ENCODE measurements around the gene C19orf67.
A peak's percentile ranks its signal among the peaks of the same experiment; 100 is the strongest.
"Not testable (repeated sequence)": the region's sequence is repeated elsewhere in the genome, so short reads cannot be mapped to it uniquely, and the experiment has no call there.

Gene C19orf67

DNA sequence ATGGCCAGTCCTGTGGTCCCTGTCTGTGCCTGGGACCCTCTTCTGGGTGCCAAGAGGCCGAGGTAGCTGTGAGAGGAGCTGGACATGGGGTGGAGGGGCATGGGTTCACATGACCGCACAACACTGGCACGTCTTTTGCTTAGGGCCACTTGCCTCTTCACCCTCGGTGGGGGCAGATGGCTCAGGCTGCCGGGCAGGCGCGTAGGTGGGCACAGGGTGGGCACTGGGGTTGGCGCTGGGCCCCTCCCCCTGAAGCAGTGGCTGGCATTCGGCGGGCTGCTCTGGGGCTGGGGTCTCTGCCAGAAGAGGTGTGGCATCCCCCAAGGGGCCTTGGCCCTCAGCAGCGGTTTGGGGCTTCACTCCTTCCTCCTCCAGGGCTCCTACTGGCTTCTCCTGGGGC is 32.1 kb downstream of the C19orf67 start:
- TF ChIP-seq, protein P1, sequence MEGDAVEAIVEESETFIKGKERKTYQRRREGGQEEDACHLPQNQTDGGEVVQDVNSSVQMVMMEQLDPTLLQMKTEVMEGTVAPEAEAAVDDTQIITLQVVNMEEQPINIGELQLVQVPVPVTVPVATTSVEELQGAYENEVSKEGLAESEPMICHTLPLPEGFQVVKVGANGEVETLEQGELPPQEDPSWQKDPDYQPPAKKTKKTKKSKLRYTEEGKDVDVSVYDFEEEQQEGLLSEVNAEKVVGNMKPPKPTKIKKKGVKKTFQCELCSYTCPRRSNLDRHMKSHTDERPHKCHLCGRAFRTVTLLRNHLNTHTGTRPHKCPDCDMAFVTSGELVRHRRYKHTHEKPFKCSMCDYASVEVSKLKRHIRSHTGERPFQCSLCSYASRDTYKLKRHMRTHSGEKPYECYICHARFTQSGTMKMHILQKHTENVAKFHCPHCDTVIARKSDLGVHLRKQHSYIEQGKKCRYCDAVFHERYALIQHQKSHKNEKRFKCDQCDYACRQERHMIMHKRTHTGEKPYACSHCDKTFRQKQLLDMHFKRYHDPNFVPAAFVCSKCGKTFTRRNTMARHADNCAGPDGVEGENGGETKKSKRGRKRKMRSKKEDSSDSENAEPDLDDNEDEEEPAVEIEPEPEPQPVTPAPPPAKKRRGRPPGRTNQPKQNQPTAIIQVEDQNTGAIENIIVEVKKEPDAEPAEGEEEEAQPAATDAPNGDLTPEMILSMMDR (IDR thresholded peaks at IDR 0.05; ENCODE audit: control insufficient read depth, insufficient read depth, low read depth, low read length, missing control alignments): no peak
- H3K4me3 ChIP-seq (ENCODE audit: control insufficient read depth, low read depth, low read length): no peak overlapping the region
- DNase-seq (ENCODE audit: low read depth): no peak

DNA sequence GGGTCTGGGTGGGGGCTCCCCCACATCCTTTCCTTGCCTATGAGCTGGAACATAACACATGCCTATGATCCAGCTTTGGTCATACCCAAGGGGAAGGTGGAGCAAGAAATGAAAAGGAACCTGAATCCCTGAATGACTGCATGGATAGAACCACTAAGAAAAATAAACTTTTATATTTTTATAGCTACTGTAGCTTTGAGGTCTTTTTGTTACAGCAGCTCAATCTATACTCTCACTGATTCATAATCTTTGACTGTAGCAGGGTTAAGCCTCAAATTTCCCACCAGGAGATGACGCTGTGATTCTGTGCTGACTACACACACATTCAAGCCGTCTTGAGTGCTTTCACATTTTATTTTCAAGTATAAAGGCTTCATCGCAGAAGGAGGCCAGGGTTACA is 32.6 kb downstream of the C19orf67 start:
- H3K4me3 ChIP-seq (ENCODE audit: control insufficient read depth, low read depth, low read length): no peak overlapping the region
- TF ChIP-seq, protein P1 (IDR thresholded peaks at IDR 0.05; ENCODE audit: control insufficient read depth, insufficient read depth, low read depth, low read length, missing control alignments): no peak
- no peak for DNase-seq (ENCODE audit: low read depth)

DNA sequence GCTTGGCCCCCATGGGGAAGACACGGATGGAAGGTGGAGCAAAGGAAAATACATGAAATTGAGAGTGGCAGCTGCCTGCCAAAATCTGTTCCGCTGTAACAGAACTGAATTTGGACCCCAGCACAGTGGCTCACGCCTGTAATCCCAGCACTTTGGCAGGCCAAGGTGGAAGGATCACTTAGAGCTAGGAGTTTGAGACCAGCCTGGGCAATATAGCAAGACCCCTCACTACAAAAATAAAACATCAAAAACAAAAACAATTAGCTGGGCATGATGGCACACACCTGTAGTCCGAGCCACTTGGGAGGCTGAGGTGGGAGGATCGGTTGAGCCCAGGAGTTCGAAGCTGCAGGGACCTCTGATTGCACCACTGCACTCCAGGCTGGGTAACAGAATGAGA is 33.1 kb downstream of the C19orf67 start:
- TF ChIP-seq, protein P1 (IDR thresholded peaks at IDR 0.05; ENCODE audit: control insufficient read depth, insufficient read depth, low read depth, low read length, missing control alignments): no peak
- no peak overlapping the region for H3K4me3 ChIP-seq (ENCODE audit: control insufficient read depth, low read depth, low read length)
- DNase-seq (ENCODE audit: low read depth): no peak

DNA sequence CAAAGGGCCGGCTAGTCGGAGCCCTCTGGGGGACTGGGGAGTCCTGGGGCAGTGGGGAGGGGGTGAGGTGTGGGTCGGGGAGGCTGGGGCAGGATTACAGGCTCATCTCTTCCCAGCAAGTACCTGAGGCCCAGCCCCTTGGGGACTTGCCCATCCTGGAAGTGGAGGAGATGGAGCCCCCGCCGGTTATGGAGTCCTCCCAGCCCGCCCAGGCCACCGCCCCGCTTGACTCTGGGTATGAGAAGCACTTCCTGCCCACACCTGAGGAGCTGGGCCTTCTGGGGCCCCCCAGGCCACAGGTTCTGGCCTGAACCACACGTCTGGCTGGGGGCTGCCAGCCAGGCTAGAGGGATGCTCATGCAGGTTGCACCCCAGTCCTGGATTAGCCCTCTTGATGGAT is 33.6 kb downstream of the C19orf67 start:
- DNase-seq (ENCODE audit: low read depth): no peak
- H3K4me3 ChIP-seq (ENCODE audit: control insufficient read depth, low read depth, low read length): no peak overlapping the region
- TF ChIP-seq, protein P1 (IDR thresholded peaks at IDR 0.05; ENCODE audit: control insufficient read depth, insufficient read depth, low read depth, low read length, missing control alignments): no peak

DNA sequence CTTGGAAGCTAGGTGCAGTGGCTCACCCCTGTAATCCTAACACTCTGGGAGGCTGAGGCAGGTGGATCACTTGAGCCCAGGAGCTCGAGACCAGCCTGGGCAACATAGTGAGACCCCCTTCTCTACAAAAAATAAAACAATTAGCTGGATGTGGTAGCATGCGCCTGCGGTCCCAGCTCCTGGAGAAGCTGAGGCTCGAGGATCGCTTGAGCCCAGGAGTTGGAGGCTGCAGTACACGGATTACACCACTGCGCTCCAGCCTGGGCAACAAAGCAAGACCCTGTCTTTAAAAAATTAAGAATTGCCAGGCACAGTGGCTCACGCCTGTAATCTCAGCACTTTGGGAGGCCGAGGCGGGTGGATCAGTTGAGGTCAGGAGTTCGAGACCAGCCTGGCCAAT is 34.6 kb downstream of the C19orf67 start:
- not testable (repeated sequence) for DNase-seq (ENCODE audit: low read depth); H3K4me3 ChIP-seq (ENCODE audit: control insufficient read depth, low read depth, low read length)

DNA sequence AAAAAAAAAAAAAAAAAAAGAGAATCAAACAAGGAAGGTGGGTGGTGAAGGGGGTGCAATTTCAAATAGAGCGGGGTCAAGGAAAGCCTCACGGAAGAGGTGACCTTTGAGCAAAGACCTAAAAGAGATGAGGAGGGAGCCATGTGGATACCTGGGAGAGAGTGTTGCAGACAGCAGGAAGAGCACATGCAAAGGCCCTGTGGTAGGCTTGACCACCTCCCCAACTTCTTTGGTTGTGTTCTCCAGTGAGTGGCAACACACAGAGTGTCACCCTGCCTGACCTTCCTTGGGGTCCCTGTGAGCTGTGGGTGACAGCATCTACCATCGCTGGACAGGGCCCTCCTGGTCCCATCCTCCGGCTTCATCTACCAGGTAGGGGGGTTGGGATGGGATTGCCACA is 35.1 kb downstream of the C19orf67 start:
- no peak for DNase-seq (ENCODE audit: low read depth)
- no peak overlapping the region for H3K4me3 ChIP-seq (ENCODE audit: control insufficient read depth, low read depth, low read length)
- TF ChIP-seq, protein P1 (IDR thresholded peaks at IDR 0.05; ENCODE audit: control insufficient read depth, insufficient read depth, low read depth, low read length, missing control alignments): no peak

DNA sequence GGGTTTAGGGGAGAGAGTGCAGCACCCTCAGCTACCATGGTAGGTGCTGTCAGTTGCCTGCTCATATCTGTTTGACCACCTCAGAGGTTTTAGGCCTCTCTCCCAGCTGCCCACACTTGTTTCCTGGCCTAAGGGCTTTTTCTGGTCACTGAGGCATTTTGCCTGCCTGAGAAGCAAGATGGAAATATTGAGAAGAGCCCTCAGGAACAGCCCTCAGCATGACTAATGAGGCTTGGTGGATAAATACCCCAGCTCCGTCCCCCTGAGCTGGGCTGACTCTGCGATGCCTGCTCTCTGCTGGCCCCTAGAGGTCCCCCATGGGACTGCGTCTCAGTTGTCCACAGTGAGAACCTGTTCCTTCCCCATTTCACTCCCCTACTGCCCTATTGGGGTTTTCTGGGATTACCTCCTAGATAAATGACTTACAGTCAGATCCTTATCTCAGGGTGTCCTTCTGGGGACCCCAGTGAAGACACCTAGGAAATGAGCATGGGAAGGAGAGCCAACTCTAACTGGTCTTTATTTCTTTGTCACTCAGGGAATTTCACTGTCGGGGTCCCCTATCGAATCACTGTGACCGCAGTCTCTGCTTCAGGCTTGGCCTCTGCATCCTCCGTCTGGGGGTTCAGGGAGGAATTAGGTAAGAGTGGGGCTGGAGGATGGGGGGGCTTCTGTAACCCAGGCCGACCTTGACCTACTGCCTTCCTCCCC is 37.0 kb downstream of the C19orf67 start:
- H3K4me3 ChIP-seq (ENCODE audit: control insufficient read depth, low read depth, low read length): no peak overlapping the region
- TF ChIP-seq, protein P1 (IDR thresholded peaks at IDR 0.05; ENCODE audit: control insufficient read depth, insufficient read depth, low read depth, low read length, missing control alignments): peak; percentile 89
- DNase-seq (ENCODE audit: low read depth): no peak

DNA sequence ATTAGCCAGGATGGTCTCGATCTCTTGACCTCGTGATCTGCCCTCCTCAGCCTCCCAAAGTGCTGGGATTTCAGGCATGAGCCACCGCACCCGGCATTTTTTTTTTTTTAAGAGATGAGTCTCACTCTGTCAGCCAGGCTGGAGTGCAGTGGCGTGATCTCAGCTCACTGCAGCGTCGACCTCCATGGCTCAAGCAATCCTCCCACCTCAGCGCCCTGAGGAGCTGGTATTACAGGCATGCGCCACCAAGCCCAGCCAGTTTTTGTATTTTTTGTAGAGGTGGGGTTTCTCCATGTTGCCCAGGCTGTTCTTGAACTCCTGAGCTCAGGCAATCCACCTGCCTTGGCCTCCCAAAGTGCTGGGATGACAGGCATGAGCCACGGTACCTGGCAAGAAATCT is 37.7 kb downstream of the C19orf67 start:
- H3K4me3 ChIP-seq (ENCODE audit: control insufficient read depth, low read depth, low read length); DNase-seq (ENCODE audit: low read depth): not testable (repeated sequence)

Data from AG09309 (cell line).